ENCODE data around the gene MYH6. TPM values are rescaled to one million over a fixed set of nuclear protein-coding genes. Genes with fewer than 3 reads are reported as not detected.

The MYH6 gene
- total and polyA plus RNA-seq, 7 donors, result 1.5 to 4.9 (median 3.0) TPM; not detected in 4

DNA sequence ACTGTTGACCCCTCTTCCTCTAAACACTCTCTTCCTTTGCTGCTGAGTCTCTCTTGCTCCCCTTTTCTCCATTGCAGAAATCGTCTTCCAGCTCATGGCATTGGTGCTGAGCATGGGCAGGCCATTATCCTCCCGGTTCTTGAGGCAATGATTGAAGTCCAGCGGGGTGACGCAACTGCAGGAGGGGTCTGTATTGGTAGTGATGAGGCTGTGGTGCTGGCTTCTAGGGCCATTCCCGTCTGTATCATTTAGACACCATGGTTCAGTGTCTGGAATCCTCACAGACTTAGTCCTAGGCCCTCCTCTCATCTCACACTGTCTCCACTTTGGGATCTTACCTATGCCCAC is 54.7 kb downstream of the MYH6 start:
- peaks cover 0 to 4% (median 3%) of the 10 kb centered on the region in 3 donors for H3K27me3 ChIP-seq
- H3K4me3 ChIP-seq, result no peak overlapping the region
- H3K27ac ChIP-seq, result peak overlapping the region; percentile 68 to 84 (median 72)
- TF ChIP-seq POLR2AphosphoS5 (IDR thresholded peaks at IDR 0.05), result no peak
- no peak for TF ChIP-seq EP300 (IDR thresholded peaks at IDR 0.05)
- TF ChIP-seq, protein P1, sequence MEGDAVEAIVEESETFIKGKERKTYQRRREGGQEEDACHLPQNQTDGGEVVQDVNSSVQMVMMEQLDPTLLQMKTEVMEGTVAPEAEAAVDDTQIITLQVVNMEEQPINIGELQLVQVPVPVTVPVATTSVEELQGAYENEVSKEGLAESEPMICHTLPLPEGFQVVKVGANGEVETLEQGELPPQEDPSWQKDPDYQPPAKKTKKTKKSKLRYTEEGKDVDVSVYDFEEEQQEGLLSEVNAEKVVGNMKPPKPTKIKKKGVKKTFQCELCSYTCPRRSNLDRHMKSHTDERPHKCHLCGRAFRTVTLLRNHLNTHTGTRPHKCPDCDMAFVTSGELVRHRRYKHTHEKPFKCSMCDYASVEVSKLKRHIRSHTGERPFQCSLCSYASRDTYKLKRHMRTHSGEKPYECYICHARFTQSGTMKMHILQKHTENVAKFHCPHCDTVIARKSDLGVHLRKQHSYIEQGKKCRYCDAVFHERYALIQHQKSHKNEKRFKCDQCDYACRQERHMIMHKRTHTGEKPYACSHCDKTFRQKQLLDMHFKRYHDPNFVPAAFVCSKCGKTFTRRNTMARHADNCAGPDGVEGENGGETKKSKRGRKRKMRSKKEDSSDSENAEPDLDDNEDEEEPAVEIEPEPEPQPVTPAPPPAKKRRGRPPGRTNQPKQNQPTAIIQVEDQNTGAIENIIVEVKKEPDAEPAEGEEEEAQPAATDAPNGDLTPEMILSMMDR (IDR thresholded peaks at IDR 0.05), result no peak
- no peak for TF ChIP-seq POLR2A (IDR thresholded peaks at IDR 0.05)
- peaks cover 4 to 15% (median 6%) of the 10 kb centered on the region in 4 donors for H3K36me3 ChIP-seq
- no peak for DNase-seq
- H3K4me1 ChIP-seq, result peaks cover 0 to 18% (median 15%) of the 10 kb centered on the region in 4 donors
- no peaks in the 10 kb centered on the region for H3K9me3 ChIP-seq
- 73 to 77% methylated on average over 5 of the region's 5 CpGs for WGBS, 2 donors
- intact Hi-C loops (cut with DNase I), result loop anchor here (2.0 kb wide), 1 partner anchor 13 kb away; no protein-coding TSS in a partner anchor

DNA sequence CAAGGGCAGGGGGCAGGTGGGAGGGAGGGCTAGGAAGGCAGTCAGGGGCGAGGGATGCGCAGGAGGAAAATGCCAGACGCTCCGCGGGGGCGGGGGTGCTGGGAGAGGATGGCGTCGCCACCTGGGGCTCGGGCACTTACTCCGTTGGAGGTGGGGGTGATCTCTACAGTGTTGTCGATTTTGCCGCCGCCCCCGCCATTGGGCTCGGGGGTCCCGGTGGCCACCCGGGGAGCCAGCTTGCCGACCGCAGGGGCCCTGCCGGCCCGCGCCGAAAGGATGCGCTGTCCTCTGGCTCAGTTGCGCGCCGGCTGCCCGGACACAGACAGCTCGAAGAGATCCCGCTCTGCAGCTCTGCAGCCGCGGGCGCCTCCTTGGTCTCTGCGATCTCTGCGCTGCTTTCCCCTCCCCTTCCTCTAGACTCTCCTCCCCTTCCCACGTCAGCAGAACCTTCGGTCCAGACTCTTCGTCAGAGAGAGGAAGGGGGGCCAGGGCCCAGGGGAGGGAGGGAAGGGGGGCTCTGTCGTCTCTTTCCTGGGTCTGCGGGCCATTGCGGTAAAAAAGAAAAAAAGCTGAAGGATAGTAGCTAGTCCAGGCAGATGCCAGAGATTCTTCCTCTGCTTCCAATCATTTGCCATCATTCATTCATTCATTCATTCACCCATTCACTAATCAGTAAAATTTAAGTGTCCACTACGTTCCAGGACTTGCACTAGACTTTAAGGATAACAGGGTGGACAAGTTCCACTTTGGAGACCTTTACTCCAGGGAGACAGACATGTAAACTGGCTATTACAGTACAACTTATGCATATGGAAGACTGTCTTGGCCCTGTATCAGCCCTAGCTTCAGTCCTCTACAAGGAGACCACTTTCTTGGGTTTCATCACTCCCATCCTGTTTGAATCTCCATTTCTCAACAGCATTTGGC is 55.3 kb downstream of the MYH6 start, which contains the start of gene SLC22A17:
TSS of gene SLC22A17 (minus strand) at position 382 of the 927 bp plus-strand sequence.
- Histone ChIP-seq H3K27me3 (peaks cover 0 to 4% (median 3%) of the 10 kb centered on the region in 3 donors), H3K4me3 (peak within 1 kb of the TSS; percentile 48 to 70 (median 69)), H3K27ac (peak within 1 kb of the TSS; percentile 68 to 84 (median 72)), H3K36me3 (peaks cover 4 to 14% (median 6%) of the 10 kb centered on the region in 4 donors), H3K9me3 (no peaks in the 10 kb centered on the region), H3K4me1 (peaks cover 0 to 18% (median 15%) of the 10 kb centered on the region in 4 donors)
- peak; percentile 94 for DNase-seq
- WGBS, 2 donors, result 1% methylated on average over 42 of the region's 42 CpGs
- TF ChIP-seq POLR2AphosphoS5 (IDR thresholded peaks at IDR 0.05), result peak; percentile 87 to 98 (median 90)
- peak; percentile 50 to 70 for TF ChIP-seq POLR2A (IDR thresholded peaks at IDR 0.05)
- no peak for TF ChIP-seq EP300 (IDR thresholded peaks at IDR 0.05)
- intact Hi-C loops (cut with DNase I), result loop anchor here (2.0 kb wide), 1 partner anchor 14 kb away; no protein-coding TSS in a partner anchor

DNA sequence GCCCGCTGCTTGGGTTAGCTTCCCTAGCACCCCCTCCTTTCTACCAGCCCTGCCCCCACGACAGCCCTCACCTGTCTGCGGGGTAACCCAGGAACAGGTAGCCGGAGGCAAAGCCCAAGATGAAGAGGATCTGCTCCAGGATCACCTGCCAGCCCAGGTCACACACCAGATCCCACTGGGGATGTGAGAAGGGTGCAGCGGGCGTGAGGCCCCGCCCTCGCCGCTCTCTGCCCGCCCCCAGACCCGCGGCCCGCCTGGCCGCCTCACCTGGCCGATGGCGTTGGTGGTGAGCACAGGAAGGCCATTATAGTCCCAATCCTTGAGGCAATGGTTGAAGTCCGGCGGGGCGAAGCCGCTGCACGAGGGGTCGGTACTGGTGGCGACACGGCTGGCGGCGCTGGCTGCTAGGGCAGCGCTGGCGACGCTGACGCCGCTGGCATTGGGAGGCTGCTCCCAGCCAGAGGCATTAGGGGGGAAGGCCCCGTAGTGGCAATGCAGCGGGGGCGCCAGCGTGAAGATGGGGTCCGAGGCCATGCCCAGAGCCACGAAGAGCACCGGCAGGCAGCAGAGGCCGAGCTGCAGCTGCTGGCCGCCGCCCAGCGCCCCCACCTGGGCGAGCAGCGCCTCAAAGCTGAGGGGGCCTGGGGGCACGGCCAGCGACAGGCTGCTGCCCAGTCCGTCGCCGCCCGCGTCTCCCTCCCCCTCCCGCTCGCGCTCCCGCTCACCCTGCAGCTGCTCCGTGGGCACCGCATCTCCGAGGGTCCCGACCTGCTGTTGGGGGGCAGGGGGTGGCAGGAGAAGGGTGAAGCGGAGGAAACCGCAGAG is 56.2 kb downstream of the MYH6 start:
- H3K4me1 ChIP-seq, result peaks cover 0 to 18% (median 15%) of the 10 kb centered on the region in 4 donors
- intact Hi-C loops (cut with DNase I), result loop anchor here (2.0 kb wide), 1 partner anchor 15 kb away; no protein-coding TSS in a partner anchor
- H3K27me3 ChIP-seq, result peaks cover 0 to 4% (median 3%) of the 10 kb centered on the region in 3 donors
- no peak for DNase-seq
- H3K36me3 ChIP-seq, result peaks cover 0 to 5% (median 0%) of the 10 kb centered on the region in 4 donors
- no peaks in the 10 kb centered on the region for H3K9me3 ChIP-seq
- TF ChIP-seq POLR2AphosphoS5 (IDR thresholded peaks at IDR 0.05) (no peak), POLR2A (IDR thresholded peaks at IDR 0.05) (no peak), EP300 (IDR thresholded peaks at IDR 0.05) (no peak)
- TF ChIP-seq, protein P1 (IDR thresholded peaks at IDR 0.05), result no peak
- H3K4me3 ChIP-seq, result peak overlapping the region; percentile 48 to 70 (median 69)
- H3K27ac ChIP-seq, result peak overlapping the region; percentile 68 to 84 (median 72)
- WGBS, 2 donors, result 10 to 13% methylated on average over 61 of the region's 61 CpGs

DNA sequence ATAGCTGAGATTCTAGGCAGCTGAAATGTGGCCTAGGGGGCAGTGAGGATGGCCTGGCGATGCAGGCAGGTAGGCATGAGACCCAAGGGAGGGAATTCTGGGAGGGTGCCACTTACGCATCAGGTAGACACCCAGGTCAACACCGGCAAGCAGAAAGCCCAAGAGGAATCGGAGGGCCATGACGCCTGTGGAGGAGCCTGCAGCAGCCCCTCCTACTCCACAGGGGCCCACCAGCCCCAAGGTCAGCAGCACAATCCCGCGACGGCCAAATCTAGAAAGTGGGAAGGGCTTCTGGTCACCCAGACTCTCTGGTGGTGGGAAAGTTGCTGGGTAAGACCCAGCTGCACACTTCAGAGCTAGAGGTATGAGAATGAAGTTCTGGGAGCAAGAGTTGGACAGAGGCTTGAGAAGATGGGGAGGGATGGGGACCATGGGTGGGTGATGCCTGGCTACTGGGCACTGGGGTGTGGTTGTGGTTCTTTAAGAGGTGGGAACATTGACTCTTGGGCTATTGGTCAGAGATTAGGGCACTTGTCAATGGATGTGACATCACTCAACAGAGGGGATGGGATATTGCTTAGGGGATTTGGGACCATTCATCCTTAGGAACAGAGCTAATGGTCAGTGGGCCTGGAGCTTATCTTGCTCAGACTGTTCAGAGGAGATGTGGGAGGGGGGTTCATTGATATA is 58.8 kb downstream of the MYH6 start:
- Histone ChIP-seq H3K27me3 (peaks cover 0 to 4% (median 3%) of the 10 kb centered on the region in 3 donors), H3K9me3 (no peaks in the 10 kb centered on the region), H3K36me3 (no peaks in the 10 kb centered on the region), H3K4me3 (no peak overlapping the region), H3K4me1 (peaks cover 0 to 18% (median 15%) of the 10 kb centered on the region in 4 donors), H3K27ac (no peak overlapping the region)
- 91% methylated on average over 8 of the region's 8 CpGs for WGBS, 2 donors
- DNase-seq, result no peak
- TF ChIP-seq POLR2A (IDR thresholded peaks at IDR 0.05) (no peak), EP300 (IDR thresholded peaks at IDR 0.05) (no peak), POLR2AphosphoS5 (IDR thresholded peaks at IDR 0.05) (no peak)
- TF ChIP-seq, protein P1 (IDR thresholded peaks at IDR 0.05), result no peak
- intact Hi-C loops (cut with DNase I), result no loop called here

Measured in sigmoid colon (tissue), 7 donors.